ENCODE measurements around the gene FUT2. TPM values are rescaled to one million over a fixed set of nuclear protein-coding genes. Genes with fewer than 3 reads are reported as not detected.
A peak's percentile ranks its signal among the peaks of the same experiment; 100 is the strongest.

FUT2 gene
- total and polyA plus RNA-seq, 2 of the 13 experiments (the other 11 are each of a cell fraction or from before 2014, with no cell fraction given), result 0.07 TPM; not detected in 1

DNA sequence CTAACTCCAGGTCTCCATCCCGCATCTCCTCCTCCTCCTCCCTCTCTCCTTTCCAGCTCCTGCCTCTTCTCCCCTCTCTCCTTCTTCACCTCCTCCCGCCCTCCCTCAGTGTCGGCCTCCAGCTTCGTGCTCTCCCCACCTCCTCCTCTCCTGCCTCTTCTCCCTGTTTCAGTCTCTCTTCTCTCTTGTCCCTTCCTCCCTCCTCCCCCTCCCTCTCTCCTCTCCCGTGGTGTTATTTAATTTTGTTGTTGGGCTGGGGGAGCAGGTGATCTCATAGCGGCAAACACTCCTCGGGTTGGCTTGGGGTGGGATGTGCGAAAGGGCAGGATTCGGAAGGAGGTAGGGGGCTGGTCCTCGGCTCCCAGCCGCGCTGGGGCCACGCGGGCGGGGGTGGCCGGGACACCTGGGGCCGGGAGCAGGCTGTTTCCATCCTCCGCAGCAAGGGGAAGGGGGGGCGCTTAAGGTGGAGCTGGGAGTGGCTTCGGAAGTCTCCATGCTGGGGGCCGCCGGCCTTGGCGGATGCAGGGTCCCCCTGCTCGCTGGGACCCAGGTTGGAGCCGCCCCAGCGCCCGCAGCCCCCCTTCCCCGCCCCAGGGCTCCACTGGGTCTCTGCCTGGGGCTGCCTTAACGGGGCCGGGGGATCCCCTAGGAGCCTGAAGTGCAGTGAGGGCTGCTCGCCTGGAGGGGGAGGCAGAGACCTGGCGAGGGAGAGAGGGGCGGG, 49.6 kb upstream of the FUT2 start, which contains the start of gene CA11 (continued):
- TF ChIP-seq ZNF75D (CRISPR knock-in tag; IDR thresholded peaks at IDR 0.05; ENCODE audit: borderline replicate concordance), result no peak
- no peak for TF ChIP-seq ZNF598 (CRISPR knock-in tag; IDR thresholded peaks at IDR 0.05; ENCODE audit: borderline replicate concordance)
- TF ChIP-seq, protein P1, sequence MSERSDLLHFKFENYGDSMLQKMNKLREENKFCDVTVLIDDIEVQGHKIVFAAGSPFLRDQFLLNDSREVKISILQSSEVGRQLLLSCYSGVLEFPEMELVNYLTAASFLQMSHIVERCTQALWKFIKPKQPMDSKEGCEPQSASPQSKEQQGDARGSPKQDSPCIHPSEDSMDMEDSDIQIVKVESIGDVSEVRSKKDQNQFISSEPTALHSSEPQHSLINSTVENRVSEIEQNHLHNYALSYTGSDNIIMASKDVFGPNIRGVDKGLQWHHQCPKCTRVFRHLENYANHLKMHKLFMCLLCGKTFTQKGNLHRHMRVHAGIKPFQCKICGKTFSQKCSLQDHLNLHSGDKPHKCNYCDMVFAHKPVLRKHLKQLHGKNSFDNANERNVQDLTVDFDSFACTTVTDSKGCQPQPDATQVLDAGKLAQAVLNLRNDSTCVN (CRISPR knock-in tag; IDR thresholded peaks at IDR 0.05; ENCODE audit: borderline replicate concordance), result no peak
- TF ChIP-seq, protein P2, sequence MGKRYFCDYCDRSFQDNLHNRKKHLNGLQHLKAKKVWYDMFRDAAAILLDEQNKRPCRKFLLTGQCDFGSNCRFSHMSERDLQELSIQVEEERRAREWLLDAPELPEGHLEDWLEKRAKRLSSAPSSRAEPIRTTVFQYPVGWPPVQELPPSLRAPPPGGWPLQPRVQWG (CRISPR knock-in tag; IDR thresholded peaks at IDR 0.05; ENCODE audit: borderline replicate concordance, low read depth), result no peak
- TF ChIP-seq ATRX (CRISPR knock-in tag; IDR thresholded peaks at IDR 0.05; ENCODE audit: borderline replicate concordance), result no peak
- no peak for TF ChIP-seq SP1 (IDR thresholded peaks at IDR 0.05)
- TF ChIP-seq SP1 (CRISPR knock-in tag; IDR thresholded peaks at IDR 0.05), result peak; percentile 80
- no peak for TF ChIP-seq ZBTB7B (CRISPR knock-in tag; IDR thresholded peaks at IDR 0.05)
- TF ChIP-seq ZNF432 (CRISPR knock-in tag; IDR thresholded peaks at IDR 0.05; ENCODE audit: borderline replicate concordance), result no peak
- TF ChIP-seq ZNF7 (CRISPR knock-in tag; IDR thresholded peaks at IDR 0.05), result no peak
- TF ChIP-seq FOXP1 (IDR thresholded peaks at IDR 0.05), result no peak
- TF ChIP-seq FOXP1 (CRISPR knock-in tag; IDR thresholded peaks at IDR 0.05), result no peak
- no peak for TF ChIP-seq ZNF3 (CRISPR knock-in tag; IDR thresholded peaks at IDR 0.05)
- no peak for TF ChIP-seq SRY (CRISPR knock-in tag; IDR thresholded peaks at IDR 0.05)
- TF ChIP-seq, protein P3, sequence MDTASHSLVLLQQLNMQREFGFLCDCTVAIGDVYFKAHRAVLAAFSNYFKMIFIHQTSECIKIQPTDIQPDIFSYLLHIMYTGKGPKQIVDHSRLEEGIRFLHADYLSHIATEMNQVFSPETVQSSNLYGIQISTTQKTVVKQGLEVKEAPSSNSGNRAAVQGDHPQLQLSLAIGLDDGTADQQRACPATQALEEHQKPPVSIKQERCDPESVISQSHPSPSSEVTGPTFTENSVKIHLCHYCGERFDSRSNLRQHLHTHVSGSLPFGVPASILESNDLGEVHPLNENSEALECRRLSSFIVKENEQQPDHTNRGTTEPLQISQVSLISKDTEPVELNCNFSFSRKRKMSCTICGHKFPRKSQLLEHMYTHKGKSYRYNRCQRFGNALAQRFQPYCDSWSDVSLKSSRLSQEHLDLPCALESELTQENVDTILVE (CRISPR knock-in tag; IDR thresholded peaks at IDR 0.05), result 0 out of 2 replicates have a peak, but pooled peaks have one; percentile 38
- TF ChIP-seq NONO (IDR thresholded peaks at IDR 0.05), result no peak
- peak; percentile 73 for TF ChIP-seq NONO (CRISPR knock-in tag; conservative IDR thresholded peaks at IDR 0.05)
- no peak for TF ChIP-seq SIX1 (CRISPR knock-in tag; IDR thresholded peaks at IDR 0.05; ENCODE audit: borderline replicate concordance)
- TF ChIP-seq TP53 (CRISPR knock-in tag; conservative IDR thresholded peaks at IDR 0.05), result no peak
- TF ChIP-seq KDM2A (CRISPR knock-in tag; IDR thresholded peaks at IDR 0.05; ENCODE audit: borderline replicate concordance, low read depth), result peak; percentile 70; the same call in 1 of the 2 replicates
- TF ChIP-seq GTF3A (CRISPR knock-in tag; conservative IDR thresholded peaks at IDR 0.05), result no peak
- TF ChIP-seq FOXC1 (CRISPR knock-in tag; IDR thresholded peaks at IDR 0.05; ENCODE audit: borderline replicate concordance), result no peak
- TF ChIP-seq HOXA9 (CRISPR knock-in tag; IDR thresholded peaks at IDR 0.05; ENCODE audit: borderline replicate concordance), result no peak
- peak; percentile 56; the same call in 1 of the 2 replicates for TF ChIP-seq NFATC3 (CRISPR knock-in tag; IDR thresholded peaks at IDR 0.05)
- TF ChIP-seq MAFG (CRISPR knock-in tag; IDR thresholded peaks at IDR 0.05), result no peak
- TF ChIP-seq, protein P4, sequence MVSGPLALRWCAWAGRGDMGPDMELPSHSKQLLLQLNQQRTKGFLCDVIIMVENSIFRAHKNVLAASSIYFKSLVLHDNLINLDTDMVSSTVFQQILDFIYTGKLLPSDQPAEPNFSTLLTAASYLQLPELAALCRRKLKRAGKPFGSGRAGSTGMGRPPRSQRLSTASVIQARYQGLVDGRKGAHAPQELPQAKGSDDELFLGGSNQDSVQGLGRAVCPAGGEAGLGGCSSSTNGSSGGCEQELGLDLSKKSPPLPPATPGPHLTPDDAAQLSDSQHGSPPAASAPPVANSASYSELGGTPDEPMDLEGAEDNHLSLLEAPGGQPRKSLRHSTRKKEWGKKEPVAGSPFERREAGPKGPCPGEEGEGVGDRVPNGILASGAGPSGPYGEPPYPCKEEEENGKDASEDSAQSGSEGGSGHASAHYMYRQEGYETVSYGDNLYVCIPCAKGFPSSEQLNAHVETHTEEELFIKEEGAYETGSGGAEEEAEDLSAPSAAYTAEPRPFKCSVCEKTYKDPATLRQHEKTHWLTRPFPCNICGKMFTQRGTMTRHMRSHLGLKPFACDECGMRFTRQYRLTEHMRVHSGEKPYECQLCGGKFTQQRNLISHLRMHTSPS (CRISPR knock-in tag; IDR thresholded peaks at IDR 0.05; ENCODE audit: low read depth), result no peak
